HL-60/S4 (cell line): ENCODE measurements around the gene NARF.
"Not testable (repeated sequence)": the region's sequence is repeated elsewhere in the genome, so short reads cannot be mapped to it uniquely, and the experiment has no call there.

Experiments used
- in situ Hi-C: fragments of 300-500 bp; cut with MboI; formaldehyde crosslinking; loops from 2 replicates; pipeline ENCODE4 v1.14.3; 2022; ENCODE audit warnings: low sequenced_read_pairs

The NARF gene

GRCh38 chr17:82458179-82458884, at the start of gene NARF:
TSS of gene NARF (plus strand) at chr17:82458741. CDS start at chr17:82458804, 63 bp downstream.
- in situ Hi-C loops: no loop called here

GRCh38 chr17:82408938-82409318, 49.6 kb upstream of the NARF start:
- in situ Hi-C loops: no loop called here

GRCh38 chr17:82410014-82410716, 48.4 kb upstream of the NARF start:
- in situ Hi-C loops: no loop called here

- in situ Hi-C loops: no loop called here
Measured at GRCh38 chr17:82411396-82412053, 47.0 kb upstream of the NARF start.

GRCh38 chr17:82412081-82412480, 46.5 kb upstream of the NARF start:
- in situ Hi-C loops: not testable (repeated sequence)

- in situ Hi-C loops: no loop called here
Measured at GRCh38 chr17:82412535-82413520, 45.7 kb upstream of the NARF start.

GRCh38 chr17:82414548-82415281, 43.8 kb upstream of the NARF start:
- in situ Hi-C loops: no loop called here

- in situ Hi-C loops: no loop called here
Measured at GRCh38 chr17:82415336-82415735, 43.2 kb upstream of the NARF start.

GRCh38 chr17:82415786-82416185, 42.8 kb upstream of the NARF start:
- in situ Hi-C loops: no loop called here

GRCh38 chr17:82416264-82416663, 42.3 kb upstream of the NARF start:
- in situ Hi-C loops: no loop called here

GRCh38 chr17:82416771-82417170, 41.8 kb upstream of the NARF start:
- in situ Hi-C loops: no loop called here

GRCh38 chr17:82418001-82418986, 40.2 kb upstream of the NARF start, which contains the start of the genes HEXD and OGFOD3:
TSS of gene HEXD (plus strand) at chr17:82418347. CDS start at chr17:82419800, 1,453 bp downstream.
TSS of gene OGFOD3 (minus strand) at chr17:82418586. CDS start at chr17:82418485, 101 bp downstream.
- in situ Hi-C loops: no loop called here

GRCh38 chr17:82419540-82419939, 39.0 kb upstream of the NARF start:
- in situ Hi-C loops: no loop called here

GRCh38 chr17:82424001-82424862, 34.3 kb upstream of the NARF start:
- in situ Hi-C loops: no loop called here

- in situ Hi-C loops: no loop called here
Measured at GRCh38 chr17:82424863-82425159, 33.7 kb upstream of the NARF start.

GRCh38 chr17:82428546-82428945, 30.0 kb upstream of the NARF start:
- in situ Hi-C loops: no loop called here

GRCh38 chr17:82429824-82430223, 28.7 kb upstream of the NARF start:
- in situ Hi-C loops: no loop called here

GRCh38 chr17:82432017-82432416, 26.5 kb upstream of the NARF start:
- in situ Hi-C loops: no loop called here
